Embryonic facial prominence (tissue), 1 donor: Measurements from ENCODE around the gene TLK2.
A peak's percentile ranks its signal among the peaks of the same experiment; 100 is the strongest.
"Not testable (repeated sequence)": the region's sequence is repeated elsewhere in the genome, so short reads cannot be mapped to it uniquely, and the experiment has no call there.

Experiments
- DNase-seq: peaks from one replicate; pipeline ENCODE4 v3.0.0-alpha.2; 2016; ENCODE audit errors: extremely low spot score

TLK2 gene

GRCh38 chr17:62600805-62601204, 122.2 kb downstream of the TLK2 start:
- DNase-seq, result no peak

DNA sequence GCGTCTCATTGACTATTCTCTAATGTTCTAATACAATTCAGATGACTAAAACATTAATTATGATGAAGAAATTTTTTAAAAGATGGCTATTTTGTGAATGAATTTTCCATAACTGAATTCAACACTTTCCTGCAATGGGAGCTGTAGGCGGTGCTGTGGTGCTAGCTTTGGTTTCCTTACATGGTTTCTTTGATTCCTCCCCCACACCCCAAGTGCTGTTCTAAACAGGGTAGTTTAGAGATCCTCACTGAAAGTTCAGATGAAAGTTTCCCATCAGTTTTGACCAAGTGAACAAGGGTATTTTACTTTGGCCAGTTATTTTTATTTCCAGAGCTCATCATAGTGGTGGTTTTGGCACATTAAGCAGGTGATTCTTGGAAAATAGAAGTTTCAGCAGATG, 122.8 kb downstream of the TLK2 start:
- no peak for DNase-seq

- not testable (repeated sequence) for DNase-seq
Observed at GRCh38 chr17:62603783-62604182, 125.2 kb downstream of the TLK2 start.

DNA sequence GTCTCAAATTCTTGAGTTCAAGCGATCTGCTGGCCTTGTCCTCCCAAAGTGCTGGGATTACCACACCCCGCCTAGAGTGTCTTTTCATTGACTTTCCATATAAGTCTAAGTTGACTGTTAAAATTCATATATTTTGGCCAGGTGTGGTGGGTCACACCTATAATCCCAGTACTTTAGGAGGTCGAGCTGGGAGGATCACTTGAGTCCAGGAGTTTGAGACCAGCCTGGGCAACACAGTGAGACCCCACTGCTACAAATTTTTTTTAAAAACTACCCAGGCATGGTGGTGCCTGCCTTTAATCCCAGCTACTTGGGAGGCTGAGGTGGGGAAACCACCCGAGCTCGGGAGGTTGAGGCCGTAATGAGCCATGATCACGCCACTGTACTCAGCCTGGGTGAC, 127.0 kb downstream of the TLK2 start:
- no peak for DNase-seq

- DNase-seq, result no peak
Observed at GRCh38 chr17:62611292-62611691, 132.7 kb downstream of the TLK2 start.

DNA sequence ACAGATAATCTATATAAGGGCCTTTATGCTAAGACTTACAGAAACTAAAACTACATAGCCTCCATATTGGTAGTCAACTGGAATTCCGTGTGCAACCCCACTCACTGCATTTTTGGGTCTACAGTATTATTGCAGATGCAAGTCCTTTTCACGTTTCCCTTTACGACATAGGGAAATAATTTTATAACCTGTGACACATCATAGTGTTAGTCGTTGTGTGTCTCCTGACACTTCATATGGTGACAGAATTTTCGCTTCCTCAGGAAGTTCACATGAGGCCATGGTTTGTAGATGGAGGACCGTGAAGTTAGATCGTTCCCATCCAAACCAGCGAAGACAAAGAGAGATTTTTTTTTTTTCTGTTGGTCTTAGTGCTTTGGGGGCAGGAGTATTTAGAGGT, 133.1 kb downstream of the TLK2 start:
- DNase-seq, result no peak

- DNase-seq, result not testable (repeated sequence)
Observed at GRCh38 chr17:62612289-62612688, 133.7 kb downstream of the TLK2 start.

DNA sequence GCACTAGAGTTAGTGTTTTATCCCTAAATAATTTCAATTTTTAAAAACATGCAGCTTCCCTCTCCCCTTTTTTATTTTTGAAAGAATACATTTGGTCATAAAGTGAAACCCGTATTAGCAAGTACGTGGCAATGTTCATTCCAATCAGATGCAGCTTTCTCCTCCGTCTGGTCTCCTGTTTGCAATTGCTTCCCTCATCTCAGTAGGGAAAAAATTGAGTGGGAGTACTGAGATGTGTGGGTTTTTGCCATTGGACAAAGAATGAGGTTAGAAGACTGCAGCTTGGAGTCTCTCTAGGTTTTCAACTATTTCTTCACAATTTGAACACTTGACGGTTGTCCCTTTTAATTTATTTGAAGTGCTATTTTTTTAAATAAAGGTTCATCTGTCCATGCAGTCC, 134.5 kb downstream of the TLK2 start:
- not testable (repeated sequence) for DNase-seq

DNA sequence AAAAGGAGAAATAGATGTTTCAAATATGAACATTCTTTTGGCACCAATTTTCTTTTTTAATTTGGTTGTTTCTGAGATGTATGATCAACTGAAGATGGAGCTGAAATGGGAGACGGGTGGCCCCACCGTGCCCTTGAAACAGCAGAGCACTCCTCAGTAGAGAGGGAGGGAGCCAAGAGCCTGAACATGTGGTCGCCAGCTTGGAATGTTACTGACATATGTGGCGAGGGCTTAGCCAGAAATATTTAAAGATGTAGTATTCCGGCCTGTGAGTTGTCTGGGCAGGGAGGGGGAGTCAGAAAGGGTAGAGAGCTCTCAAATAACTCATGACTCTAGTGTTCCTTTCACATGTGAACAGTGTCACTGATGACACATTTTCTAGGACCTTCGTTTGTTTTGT, 135.5 kb downstream of the TLK2 start:
- DNase-seq, result peak; percentile 87

DNA sequence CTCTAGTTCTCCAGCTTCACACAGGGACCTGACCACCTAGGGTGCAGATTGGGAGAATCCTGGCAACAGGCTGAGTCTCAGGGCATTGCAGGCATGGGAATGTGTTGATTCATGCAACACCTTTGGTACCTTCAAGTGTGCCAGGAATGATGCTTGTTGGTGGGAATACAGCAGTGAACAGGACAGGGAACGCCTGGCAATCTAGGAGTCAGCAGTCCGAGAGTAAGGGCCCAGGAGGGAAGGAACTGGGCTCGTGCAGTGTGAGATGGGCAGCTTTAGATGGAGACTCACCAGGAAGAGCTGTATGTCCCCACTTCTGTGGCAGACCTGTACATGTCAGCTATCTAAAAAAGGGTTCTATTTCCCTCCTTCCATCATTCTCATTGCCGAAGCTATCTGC, 136.9 kb downstream of the TLK2 start:
- DNase-seq, result no peak

DNA sequence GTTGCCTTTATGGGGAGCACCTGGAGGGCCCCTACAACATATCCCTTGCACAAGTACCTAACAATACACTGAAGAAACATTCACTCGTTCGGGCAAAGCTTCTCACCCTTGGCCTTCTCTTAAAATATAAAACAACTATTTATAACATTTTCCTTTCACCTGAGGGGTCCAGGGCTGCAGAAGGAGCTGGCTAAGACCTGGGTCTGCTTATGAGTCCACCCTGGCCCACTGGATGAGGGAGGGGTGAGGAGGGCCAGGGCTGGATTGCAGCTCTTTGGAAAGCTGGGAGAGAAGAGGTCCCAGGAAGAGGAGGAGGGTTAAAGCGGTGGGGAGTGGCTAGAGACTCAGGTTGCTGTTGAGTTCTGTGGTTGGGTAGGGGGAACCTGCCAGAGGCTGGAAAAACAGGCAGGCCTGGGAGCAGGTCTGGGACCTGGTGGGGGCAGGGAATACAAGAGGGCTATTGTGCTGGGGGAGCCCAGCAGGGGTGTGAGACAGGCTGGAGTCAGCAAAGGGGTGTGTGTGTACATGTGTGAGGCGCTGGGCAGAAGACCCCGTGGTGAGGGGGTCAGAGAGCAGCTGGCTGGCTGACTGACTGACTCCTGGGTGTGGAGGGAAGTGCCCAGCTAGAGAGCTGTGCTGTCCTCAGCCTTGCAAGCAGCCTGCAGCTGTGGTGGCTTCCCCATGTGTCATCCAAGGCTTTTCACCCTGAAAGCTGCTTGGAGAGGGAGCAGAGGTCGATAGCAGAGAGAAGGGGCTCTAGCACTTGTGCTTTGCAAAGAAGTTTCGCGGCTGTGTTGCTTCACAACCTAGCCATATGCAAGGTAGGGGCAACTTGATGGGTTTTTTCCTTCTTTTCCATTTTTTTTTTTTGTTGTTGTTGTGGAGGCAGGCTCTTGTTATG, 138.6 kb downstream of the TLK2 start:
- no peak for DNase-seq

DNA sequence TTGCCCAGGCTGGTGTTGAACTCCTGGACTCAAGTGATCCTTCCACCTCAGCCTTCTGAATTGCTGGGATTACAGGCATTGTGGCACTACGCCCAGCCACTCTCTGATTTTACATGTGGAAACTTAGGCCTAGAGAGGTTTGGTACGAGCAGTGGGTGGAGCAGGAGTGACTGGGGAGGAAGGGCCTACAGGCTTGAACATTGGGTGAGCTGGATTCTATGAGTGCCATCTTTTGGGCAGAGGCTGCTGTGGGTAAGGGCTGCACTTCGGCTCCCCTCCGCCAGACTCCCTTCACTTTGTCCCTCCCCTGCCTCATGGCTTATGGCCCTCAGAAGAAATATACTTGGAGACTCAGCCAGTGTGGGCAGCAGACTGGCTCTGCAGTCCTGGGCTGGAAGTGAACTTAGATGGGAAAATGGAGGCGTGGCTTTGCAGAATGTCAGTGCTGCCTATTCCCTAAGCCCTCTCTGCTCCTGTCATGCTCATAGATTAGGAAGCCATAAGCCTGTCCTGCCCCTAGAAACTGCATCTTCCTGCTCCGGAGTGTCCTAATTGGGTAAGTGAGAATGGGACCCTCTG, 139.4 kb downstream of the TLK2 start:
- no peak for DNase-seq

DNA sequence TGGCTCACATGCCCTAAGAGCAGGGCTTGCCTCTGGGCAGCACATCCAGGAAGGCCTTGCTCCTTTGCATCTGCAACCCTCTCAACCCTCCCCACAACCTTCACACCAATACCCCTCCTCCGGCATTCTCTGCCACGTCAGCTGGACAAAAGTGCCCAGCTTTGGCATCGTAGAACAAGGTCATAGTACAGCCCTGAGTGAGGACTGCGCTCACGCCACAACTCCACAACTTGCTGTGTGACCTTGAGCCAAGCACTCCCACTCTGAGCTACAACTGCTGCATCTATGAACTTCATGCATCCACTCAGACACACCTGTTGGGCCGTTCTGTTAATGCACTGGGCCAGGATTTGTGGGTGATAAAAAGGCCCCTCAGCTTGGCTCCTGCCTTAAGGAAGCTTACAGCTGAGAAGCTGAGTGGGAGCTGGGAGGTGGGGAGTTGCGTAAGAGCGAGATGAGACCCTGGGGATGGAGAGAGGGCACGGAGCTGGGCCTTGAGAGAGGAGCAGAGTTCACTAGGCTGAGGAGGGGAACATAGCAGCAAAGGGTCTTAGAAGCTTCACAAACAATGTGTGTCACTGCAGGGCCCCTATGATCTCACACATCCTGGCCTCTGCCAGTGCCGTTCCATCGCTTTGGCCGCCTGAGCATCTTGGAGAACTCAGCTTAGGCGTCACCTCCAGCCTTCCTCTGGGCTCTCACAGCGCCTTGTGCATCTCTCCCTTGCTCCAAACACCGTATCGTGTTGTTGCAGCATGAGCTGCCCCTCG, 140.2 kb downstream of the TLK2 start:
- DNase-seq, result no peak

- no peak for DNase-seq
Observed at GRCh38 chr17:62619417-62620155, 141.0 kb downstream of the TLK2 start.

DNA sequence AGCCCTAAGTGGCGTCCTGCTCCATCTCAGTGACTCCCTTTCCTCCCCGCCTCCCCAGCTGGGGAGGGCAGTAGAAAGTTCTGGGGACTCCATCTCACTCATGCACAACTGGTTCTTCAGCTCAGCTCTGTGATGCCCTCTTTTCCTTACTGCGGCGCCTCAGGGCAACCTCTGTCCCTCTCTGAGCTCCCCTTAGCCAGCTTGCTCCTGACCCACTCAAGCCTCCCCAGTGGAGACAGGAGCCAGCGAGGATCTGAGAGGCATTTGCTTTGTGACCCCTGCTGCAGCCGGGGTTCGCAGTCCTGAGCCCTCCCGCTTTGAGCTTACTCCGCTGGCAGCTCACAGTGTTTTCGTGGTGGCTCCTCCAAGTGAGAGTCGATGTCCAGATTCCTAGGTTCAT, 142.6 kb downstream of the TLK2 start:
- no peak for DNase-seq

DNA sequence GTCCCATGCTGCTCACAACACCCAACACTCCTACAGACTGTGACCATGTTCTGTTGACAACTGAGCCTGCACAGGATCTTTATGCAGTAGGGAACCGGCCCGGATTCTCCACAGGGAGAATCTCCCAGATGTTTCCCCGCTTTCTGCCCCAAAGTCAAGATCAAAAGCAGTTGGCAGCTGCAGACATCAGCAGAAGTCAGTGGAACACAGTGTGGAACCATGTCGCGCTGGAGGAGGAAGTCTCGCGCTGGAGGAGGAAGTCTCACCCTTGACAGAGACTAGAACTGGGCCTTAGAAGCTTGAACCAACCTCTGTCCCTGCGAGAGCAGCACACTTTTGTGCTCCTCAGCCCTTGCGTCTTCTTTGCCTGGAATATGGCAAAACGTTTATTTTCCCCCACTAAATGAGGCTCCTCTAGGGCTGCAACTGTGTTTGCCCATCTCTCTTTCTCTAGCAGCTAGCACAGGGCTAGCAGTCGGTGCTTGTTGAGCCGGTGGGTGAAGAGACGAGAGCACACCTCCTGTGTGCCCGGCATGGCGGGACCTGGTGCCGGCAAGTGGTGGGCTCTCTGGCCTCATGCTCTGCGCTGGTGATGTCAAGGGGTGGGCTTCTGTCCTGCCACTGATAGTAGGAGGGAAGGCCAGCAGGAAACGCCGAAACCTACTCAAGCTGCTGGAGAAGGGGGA, 146.7 kb downstream of the TLK2 start:
- DNase-seq, result no peak

GRCh38 chr17:62625870-62626200, 147.2 kb downstream of the TLK2 start:
- DNase-seq, result no peak

GRCh38 chr17:62626719-62627218, 148.1 kb downstream of the TLK2 start:
- DNase-seq, result peak; percentile 68

DNA sequence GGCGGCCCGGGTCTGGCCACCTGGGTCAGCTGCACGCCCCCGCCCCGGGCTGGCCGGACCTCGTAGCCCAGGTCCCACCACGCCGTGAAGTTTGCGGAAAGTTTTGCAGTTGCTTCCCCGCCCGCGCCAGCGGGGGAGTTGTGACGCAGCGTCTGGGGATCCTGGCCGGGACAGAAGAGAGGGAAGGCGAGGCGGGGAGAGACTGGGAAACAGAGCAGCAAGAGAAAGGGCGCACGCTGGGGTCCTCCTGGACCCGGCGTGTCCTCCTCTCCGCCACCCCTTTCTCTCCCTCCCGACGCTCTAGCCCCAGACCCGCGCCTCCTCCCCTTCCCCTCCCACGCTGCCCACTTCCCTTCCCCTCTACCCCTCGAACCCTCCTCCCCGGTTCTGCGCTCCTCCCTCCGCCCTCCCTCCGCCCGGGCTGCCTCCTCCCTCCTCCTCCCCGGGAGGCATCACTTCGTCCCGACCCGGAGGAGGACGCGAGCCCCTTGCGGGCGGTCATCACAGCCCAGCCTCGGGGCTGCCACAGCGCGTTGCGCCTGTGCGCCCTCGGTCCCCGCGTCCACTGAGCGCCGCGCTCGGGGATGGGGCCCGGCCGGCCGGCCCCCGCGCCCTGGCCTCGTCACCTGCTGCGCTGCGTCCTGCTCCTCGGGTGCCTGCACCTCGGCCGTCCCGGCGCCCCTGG, 148.7 kb downstream of the TLK2 start, which contains the start of gene MRC2:
Gene MRC2, plus strand, starts transcription at position 452 of the 685 bp plus-strand sequence. Its CDS starts 133 bp downstream, at position 585.
- peak; percentile 81 for DNase-seq

DNA sequence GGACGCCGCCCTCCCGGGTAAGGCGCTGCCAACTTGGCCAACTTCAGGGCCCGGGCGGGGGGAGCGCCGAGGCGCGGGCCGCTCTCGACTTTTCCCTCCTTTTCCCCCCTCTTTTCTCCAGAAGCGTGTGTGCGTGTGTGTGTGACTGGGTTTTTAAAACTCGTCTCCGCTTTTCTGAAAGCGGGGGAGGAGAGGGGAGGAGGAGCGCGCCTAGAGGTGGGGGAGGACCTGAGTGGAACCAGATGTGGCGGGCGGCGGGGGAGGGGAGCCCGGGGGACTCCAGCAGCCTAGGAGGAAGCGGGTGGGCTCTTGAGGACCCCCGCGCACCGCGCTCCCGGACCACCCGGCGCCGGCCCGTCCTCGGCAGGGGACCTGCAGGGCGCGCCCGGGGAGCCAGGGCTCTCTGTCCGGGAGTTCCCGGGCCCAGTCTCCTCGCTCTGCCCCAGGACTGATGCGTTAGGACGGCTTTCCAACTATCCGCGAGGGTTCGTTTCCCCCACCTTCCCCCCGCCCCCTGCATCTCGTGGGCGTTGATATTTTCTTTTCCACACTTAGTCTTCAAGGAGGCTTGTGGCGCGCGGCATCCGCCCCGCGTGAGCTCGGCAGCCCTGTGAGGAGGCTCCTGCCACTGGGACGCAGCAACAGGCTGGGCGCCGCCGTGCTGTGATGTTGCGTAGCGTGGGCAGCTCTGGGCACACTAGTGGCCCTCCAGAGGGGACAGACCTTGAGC, 149.4 kb downstream of the TLK2 start:
- DNase-seq, result peak; percentile 72
